Suprapubic skin (tissue), 4 donors: Measurements from ENCODE around the gene ZCCHC24. TPM values are rescaled to one million over a fixed set of nuclear protein-coding genes. Genes with fewer than 3 reads are reported as not detected.

Experiments
- DNase-seq, 2 donors: peaks; one replicate each; pipeline ENCODE4 v3.0.0-alpha.2; 2019; ENCODE audit warnings: low spot score in 2 of 2
- H3K27ac ChIP-seq: fragments of 200-600 bp; sonication (generic); one replicate; pipeline ENCODE4 v1.5.1; 2019
- H3K27me3 ChIP-seq: fragments of 200-600 bp; sonication (generic); one replicate; pipeline ENCODE4 v1.5.1; 2019
- H3K36me3 ChIP-seq: fragments of 200-600 bp; sonication (generic); one replicate; pipeline ENCODE4 v1.5.1; 2019
- H3K4me1 ChIP-seq: fragments of 200-600 bp; sonication (generic); one replicate; pipeline ENCODE4 v1.5.1; 2019
- H3K4me3 ChIP-seq: fragments of 200-600 bp; sonication (generic); one replicate; pipeline ENCODE4 v1.5.1; 2019; ENCODE audit warnings: mild to moderate bottlenecking
- H3K9me3 ChIP-seq: fragments of 200-600 bp; sonication (generic); one replicate; pipeline ENCODE4 v1.5.1; 2019
- EP300 ChIP-seq: sonication (generic); formaldehyde crosslinking; IDR thresholded peaks from one replicate; pipeline ENCODE4 v1.6.1; 2017; ENCODE audit warnings: antibody characterized with exemption
- POLR2A ChIP-seq, 2 donors: fragments of 450-650 bp; IDR thresholded peaks; one replicate each; pipeline ENCODE4 v1.6.1; 2017; ENCODE audit warnings: antibody characterized with exemption in 2 of 2, mild to moderate bottlenecking in 2 of 2, moderate library complexity in 2 of 2
- POLR2AphosphoS5 ChIP-seq, 3 donors: sonication (generic); formaldehyde crosslinking; IDR thresholded peaks; one replicate each; pipeline ENCODE4 v1.6.1; 2017; ENCODE audit warnings: antibody characterized with exemption in 3 of 3
- WGBS: methylation state at CpG from one replicate; pipeline ENCODE4 v1.1.5; 2018; 5-methylcytosine and 5-hydroxymethylcytosine counted together
- total RNA-seq, 4 donors: library from RNA; depleted of rRNA; stranded (reverse); fragments of >200 nt; gene quantifications; one replicate each; pipeline ENCODE4 v1.1.0, GENCODE V29; 2016
- TF ChIP-seq, protein P1 (sequence below), 2 donors: fragments of 200-600 bp in 1 of 2; fragments of 450-650 bp in 1 of 2; sonication (generic) in 1 of 2; IDR thresholded peaks; one replicate each; pipeline ENCODE4 v1.5.1; 2016 to 2019; ENCODE audit warnings: antibody characterized with exemption in 2 of 2, mild to moderate bottlenecking in 1 of 2, moderate library complexity in 1 of 2

The ZCCHC24 gene
- total RNA-seq, 4 donors from 2014 or later, result 8.9 to 17.3 (median 12.8) TPM

DNA sequence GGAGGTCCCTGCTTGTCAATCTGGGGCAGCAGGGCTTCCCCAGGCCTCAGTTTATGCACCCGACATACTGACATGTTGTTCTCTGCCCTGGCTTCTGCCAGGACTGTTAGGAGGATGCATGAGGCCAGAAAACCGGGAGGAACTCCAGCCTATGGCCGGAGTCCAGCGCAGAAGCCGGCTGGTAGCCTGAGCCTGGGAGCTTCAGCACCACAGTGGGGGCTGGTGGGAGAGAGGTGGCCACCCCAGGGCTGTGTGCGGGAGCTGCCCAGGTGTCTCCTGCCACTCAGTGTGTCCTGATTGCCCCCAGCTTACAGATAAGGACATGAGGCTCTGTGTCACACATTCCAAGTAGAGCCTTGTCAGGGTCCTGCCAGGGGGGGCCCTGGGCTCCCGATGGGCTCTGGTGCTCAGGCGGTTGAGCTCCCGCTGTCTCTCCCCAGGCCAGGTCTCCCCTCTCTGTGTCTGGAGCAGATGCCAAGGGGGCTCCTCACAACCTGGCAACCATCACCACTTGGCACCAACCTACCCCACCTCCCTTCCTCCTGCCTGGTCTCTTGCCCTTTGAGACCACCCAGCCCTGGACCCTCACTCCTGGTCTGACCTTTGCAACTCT is 65.8 kb downstream of the ZCCHC24 start:
- no peaks in the 10 kb centered on the region for H3K9me3 ChIP-seq
- no peak overlapping the region for H3K4me3 ChIP-seq
- peaks cover 3% of the 10 kb centered on the region for H3K36me3 ChIP-seq
- WGBS, result 68% methylated on average over 5 of the region's 9 CpGs
- no peak for TF ChIP-seq EP300
- TF ChIP-seq, protein P1, sequence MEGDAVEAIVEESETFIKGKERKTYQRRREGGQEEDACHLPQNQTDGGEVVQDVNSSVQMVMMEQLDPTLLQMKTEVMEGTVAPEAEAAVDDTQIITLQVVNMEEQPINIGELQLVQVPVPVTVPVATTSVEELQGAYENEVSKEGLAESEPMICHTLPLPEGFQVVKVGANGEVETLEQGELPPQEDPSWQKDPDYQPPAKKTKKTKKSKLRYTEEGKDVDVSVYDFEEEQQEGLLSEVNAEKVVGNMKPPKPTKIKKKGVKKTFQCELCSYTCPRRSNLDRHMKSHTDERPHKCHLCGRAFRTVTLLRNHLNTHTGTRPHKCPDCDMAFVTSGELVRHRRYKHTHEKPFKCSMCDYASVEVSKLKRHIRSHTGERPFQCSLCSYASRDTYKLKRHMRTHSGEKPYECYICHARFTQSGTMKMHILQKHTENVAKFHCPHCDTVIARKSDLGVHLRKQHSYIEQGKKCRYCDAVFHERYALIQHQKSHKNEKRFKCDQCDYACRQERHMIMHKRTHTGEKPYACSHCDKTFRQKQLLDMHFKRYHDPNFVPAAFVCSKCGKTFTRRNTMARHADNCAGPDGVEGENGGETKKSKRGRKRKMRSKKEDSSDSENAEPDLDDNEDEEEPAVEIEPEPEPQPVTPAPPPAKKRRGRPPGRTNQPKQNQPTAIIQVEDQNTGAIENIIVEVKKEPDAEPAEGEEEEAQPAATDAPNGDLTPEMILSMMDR (IDR thresholded peaks at IDR 0.05), result no peak
- TF ChIP-seq POLR2AphosphoS5 (IDR thresholded peaks at IDR 0.05), result no peak
- no peak for TF ChIP-seq POLR2A (IDR thresholded peaks at IDR 0.05)
- no peaks in the 10 kb centered on the region for H3K27me3 ChIP-seq
- DNase-seq, result peak in 1 of 2 donors; percentile 75
- peaks cover 39% of the 10 kb centered on the region for H3K4me1 ChIP-seq
- peak overlapping the region; percentile 2 for H3K27ac ChIP-seq

DNA sequence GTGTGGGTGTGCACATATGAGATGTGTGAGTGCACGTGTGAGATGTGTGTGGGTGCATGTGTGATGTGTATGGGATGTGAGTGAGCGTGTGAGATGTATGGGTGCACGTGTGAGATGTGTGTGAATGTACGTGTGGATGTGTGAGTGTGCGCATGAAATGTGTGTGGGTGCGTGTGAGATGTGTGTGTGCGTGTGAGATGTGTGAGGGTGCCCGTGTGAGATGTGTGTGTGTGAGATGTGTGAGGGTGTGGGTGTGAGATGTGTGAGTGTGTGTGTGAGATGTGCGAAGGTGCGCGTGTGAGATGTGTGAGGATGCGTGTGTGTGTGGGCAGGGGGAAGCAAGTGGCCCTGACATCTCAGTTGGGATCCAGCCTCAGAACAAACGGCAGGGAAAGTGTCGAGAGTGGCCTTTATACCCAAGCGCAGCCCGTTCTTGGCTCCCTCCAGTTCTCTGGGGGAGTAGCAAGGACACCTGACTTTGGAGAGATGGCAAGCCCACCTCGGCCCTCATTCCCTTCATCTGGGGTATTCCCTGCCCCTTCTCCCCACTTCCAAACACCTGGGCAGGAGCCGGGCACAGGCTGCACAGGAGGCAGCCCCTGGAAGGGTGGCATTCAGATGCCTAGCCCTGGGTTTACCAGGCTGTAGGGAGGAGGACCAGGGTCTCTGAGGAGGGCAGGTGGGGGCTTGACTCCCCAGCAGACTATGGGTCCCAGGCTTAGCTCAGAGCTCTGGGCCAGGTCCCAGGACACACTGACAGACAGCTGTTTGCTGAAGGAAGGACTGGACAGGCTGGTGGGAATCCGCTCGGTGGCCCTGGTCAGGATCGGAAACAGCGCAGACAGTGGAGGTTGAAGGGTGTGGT is 66.5 kb downstream of the ZCCHC24 start:
- no peak for TF ChIP-seq EP300
- no peak for TF ChIP-seq POLR2AphosphoS5 (IDR thresholded peaks at IDR 0.05)
- no peak for TF ChIP-seq POLR2A (IDR thresholded peaks at IDR 0.05)
- TF ChIP-seq, protein P1 (IDR thresholded peaks at IDR 0.05), result no peak
- WGBS, result 82% methylated on average over 22 of the region's 22 CpGs
- Histone ChIP-seq H3K27ac (no peak overlapping the region), H3K36me3 (no peaks in the 10 kb centered on the region), H3K27me3 (no peaks in the 10 kb centered on the region), H3K4me3 (no peak overlapping the region), H3K4me1 (peaks cover 39% of the 10 kb centered on the region), H3K9me3 (no peaks in the 10 kb centered on the region)
- DNase-seq, result peak; percentile 50 to 72

DNA sequence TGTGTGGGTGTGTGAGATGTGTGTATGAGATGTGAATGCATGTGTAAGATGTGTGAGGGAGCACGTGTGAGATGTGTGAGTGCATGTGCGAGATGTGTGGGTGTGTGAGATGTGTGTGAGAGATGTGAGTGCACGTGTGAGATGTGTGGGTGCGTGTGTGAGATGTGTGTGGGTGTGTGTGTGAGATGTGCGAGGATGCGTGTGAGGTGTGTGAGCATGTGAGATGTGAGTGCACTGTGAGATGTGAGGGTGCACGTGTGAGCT is 67.1 kb downstream of the ZCCHC24 start:
- WGBS, result 90% methylated on average over 7 of the region's 7 CpGs
- no peak overlapping the region for H3K27ac ChIP-seq
- TF ChIP-seq EP300 (no peak), POLR2A (IDR thresholded peaks at IDR 0.05) (no peak), POLR2AphosphoS5 (IDR thresholded peaks at IDR 0.05) (no peak)
- TF ChIP-seq, protein P1 (IDR thresholded peaks at IDR 0.05), result no peak
- peaks cover 39% of the 10 kb centered on the region for H3K4me1 ChIP-seq
- no peaks in the 10 kb centered on the region for H3K36me3 ChIP-seq
- H3K9me3 ChIP-seq, result no peaks in the 10 kb centered on the region
- no peak overlapping the region for H3K4me3 ChIP-seq
- DNase-seq, result peak in 1 of 2 donors; percentile 45
- H3K27me3 ChIP-seq, result no peaks in the 10 kb centered on the region

DNA sequence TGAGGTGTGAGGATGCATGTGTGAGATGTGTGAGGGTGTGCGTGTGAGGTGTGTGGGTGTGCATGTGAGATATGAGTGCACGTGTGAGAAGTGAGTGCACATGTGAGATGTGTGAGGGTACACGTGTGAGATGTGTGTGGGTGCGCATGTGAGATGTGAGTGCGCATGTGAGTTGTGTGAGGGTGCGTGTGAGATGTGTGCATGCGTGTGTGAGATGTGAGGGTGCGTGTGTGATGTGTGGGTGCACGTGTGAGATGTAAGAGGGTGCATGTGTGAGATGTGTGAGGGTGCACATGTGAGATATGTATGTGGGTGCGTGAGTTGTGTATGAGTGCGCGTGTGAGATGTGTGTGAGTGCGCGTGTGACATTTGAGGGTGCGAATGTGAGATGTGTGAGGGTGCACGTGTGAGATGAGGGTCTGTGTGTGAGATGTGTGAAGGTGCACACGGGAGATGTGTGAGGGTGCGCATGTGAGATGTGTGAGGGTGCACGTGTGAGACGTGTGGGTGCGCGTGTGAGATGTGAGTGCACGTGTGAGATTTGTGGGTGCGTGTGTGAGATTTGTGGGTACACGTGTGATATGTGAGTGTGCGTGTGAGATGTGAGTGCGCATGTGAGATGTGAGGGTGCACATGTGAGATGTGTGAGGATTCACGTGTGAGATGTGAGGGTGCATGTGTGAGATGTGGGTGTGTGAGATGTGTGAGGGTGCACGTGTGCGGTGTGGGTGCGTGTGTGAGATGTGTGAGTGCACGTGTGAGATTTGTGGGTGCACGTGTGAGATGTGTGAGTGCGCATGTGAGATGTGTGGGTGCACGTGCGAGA is 67.7 kb downstream of the ZCCHC24 start:
- 92% methylated on average over 36 of the region's 36 CpGs for WGBS
- TF ChIP-seq POLR2AphosphoS5 (IDR thresholded peaks at IDR 0.05) (no peak), EP300 (no peak), POLR2A (IDR thresholded peaks at IDR 0.05) (no peak)
- TF ChIP-seq, protein P1 (IDR thresholded peaks at IDR 0.05), result no peak
- H3K36me3 ChIP-seq, result no peaks in the 10 kb centered on the region
- H3K4me3 ChIP-seq, result no peak overlapping the region
- H3K9me3 ChIP-seq, result no peaks in the 10 kb centered on the region
- peak in 1 of 2 donors; percentile 24 for DNase-seq
- no peaks in the 10 kb centered on the region for H3K27me3 ChIP-seq
- H3K27ac ChIP-seq, result no peak overlapping the region
- H3K4me1 ChIP-seq, result peaks cover 39% of the 10 kb centered on the region
